Neural cell (in vitro differentiated cells): Measurements from ENCODE around the gene FILIP1L.

Source experiments
- EP300 ChIP-seq: fragments of 450-650 bp; conservative IDR thresholded peaks from 2 replicates; pipeline ENCODE4 v1.6.1; 2014; ENCODE audit warnings: antibody characterized with exemption, mild to moderate bottlenecking, moderate library complexity; ENCODE audit not compliant: poor library complexity, severe bottlenecking
- POLR2AphosphoS5 ChIP-seq: IDR thresholded peaks from 2 replicates; pipeline ENCODE4 v1.6.1; 2012
- RAD21 ChIP-seq: fragments of 450-650 bp; conservative IDR thresholded peaks from 2 replicates; pipeline ENCODE4 v1.6.1; 2014; ENCODE audit warnings: antibody characterized with exemption, mild to moderate bottlenecking, moderate library complexity
- TF ChIP-seq, protein P1 (sequence below): fragments of 450-650 bp; IDR thresholded peaks from 2 replicates; pipeline ENCODE4 v1.5.1; 2014; ENCODE audit warnings: antibody characterized with exemption, mild to moderate bottlenecking, moderate library complexity; ENCODE audit not compliant: poor library complexity, severe bottlenecking

DNA sequence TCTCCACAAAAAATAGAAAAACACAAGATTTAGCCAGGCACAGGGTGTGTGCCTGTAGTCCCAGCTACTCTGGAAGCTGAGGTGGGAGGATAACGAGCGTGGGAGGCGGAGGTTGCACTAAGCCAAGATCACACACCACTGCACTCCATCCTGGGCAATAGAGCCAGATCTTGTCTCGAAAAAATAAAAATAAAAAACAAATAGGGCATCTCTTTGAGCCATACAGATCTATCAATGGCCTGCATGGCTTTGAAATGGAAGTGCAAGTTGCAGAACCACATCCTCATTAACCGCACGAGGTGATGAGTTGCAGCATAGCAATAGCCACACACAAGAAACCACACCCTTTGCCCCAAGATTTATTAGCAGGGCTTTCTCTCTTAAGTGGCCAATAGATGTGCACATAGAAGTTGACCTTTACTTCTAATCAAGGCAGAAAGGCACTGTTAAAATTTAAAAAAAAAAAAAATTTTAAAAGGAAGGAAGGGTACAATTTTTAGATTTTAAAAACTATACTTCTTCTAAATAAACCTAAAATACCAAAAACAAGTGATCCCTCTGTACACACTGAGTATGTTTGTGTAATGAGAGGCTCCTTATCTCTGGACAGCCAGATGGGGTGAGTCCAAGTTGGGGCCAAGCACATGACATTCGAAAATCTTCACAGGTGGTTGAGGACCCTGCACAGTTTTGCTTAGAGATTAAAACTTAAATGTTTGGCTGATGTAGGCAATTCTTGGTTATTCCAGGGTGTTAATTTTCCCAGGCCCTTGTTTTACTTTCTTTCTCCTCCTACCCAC lies 53.4 kb downstream of the FILIP1L start:
- TF ChIP-seq, protein P1, sequence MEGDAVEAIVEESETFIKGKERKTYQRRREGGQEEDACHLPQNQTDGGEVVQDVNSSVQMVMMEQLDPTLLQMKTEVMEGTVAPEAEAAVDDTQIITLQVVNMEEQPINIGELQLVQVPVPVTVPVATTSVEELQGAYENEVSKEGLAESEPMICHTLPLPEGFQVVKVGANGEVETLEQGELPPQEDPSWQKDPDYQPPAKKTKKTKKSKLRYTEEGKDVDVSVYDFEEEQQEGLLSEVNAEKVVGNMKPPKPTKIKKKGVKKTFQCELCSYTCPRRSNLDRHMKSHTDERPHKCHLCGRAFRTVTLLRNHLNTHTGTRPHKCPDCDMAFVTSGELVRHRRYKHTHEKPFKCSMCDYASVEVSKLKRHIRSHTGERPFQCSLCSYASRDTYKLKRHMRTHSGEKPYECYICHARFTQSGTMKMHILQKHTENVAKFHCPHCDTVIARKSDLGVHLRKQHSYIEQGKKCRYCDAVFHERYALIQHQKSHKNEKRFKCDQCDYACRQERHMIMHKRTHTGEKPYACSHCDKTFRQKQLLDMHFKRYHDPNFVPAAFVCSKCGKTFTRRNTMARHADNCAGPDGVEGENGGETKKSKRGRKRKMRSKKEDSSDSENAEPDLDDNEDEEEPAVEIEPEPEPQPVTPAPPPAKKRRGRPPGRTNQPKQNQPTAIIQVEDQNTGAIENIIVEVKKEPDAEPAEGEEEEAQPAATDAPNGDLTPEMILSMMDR = no peak
- TF ChIP-seq POLR2AphosphoS5 = no peak
- no peak for TF ChIP-seq EP300
- TF ChIP-seq RAD21 = no peak
